Esophagus squamous epithelium (tissue), 4 donors: Measurements from ENCODE around the gene CDK13.

Source experiments
- CTCF ChIP-seq, 6 experiments: fragments of 450-650 bp in 4 of 6; fragments of 200-600 bp in 2 of 6; sonication (generic) in 2 of 6; IDR thresholded peaks; one replicate each; pipeline ENCODE4 v1.5.1; 2016 to 2019; ENCODE audit warnings: antibody characterized with exemption in 6 of 6, mild to moderate bottlenecking in 4 of 6, moderate library complexity in 4 of 6
- POLR2A ChIP-seq, 4 donors: fragments of 450-650 bp; IDR thresholded peaks; one replicate each; pipeline ENCODE4 v1.6.1; 2017; ENCODE audit warnings: antibody characterized with exemption in 4 of 4, mild to moderate bottlenecking in 4 of 4, moderate library complexity in 3 of 4

- no peak for TF ChIP-seq CTCF (IDR thresholded peaks at IDR 0.05)
- no peak for TF ChIP-seq POLR2A (IDR thresholded peaks at IDR 0.05)
These were observed 198.6 kb downstream of the CDK13 start for GRCh38 chr7:40148671-40149070.
